IMR-90 (cell line): Measurements from ENCODE around the gene CENPS.
A peak's percentile ranks its signal among the peaks of the same experiment; 100 is the strongest.

Source experiments
- MAZ ChIP-seq: IDR thresholded peaks from 2 replicates; pipeline ENCODE4 v1.6.1; 2012; ENCODE audit warnings: low read depth, mild to moderate bottlenecking, low read length, improper control_type of control experiment, moderate library complexity, borderline replicate concordance
- MXI1 ChIP-seq: IDR thresholded peaks from 2 replicates; pipeline ENCODE4 v1.6.1; 2012; ENCODE audit warnings: low read depth, mild to moderate bottlenecking, low read length, moderate library complexity, borderline replicate concordance
- POLR2A ChIP-seq: IDR thresholded peaks from 2 replicates; pipeline ENCODE4 v1.6.1; 2012; ENCODE audit warnings: mild to moderate bottlenecking, low read depth, low read length
- RAD21 ChIP-seq: IDR thresholded peaks from 2 replicates; pipeline ENCODE4 v1.6.1; 2012; ENCODE audit warnings: low read length, improper control_type of control experiment
- RFX5 ChIP-seq: IDR thresholded peaks from 2 replicates; pipeline ENCODE4 v1.8.0; 2012; ENCODE audit warnings: low read depth, mild to moderate bottlenecking, low read length, moderate library complexity
- TF ChIP-seq, protein P1 (sequence below): conservative IDR thresholded peaks from 2 replicates; pipeline ENCODE4 v1.5.1; 2012; ENCODE audit warnings: mild to moderate bottlenecking, low read depth, low read length, improper control_type of control experiment

GRCh38 chr1:10474613-10475507 lies 44.6 kb downstream of the CENPS start, which contains the start of gene PEX14:
- TF ChIP-seq RFX5 (no peak), RAD21 (no peak), POLR2A (peak; percentile 49; the same call in 1 of the 2 replicates), MXI1 (no peak), MAZ (peak; percentile 91)
- TF ChIP-seq, protein P1, sequence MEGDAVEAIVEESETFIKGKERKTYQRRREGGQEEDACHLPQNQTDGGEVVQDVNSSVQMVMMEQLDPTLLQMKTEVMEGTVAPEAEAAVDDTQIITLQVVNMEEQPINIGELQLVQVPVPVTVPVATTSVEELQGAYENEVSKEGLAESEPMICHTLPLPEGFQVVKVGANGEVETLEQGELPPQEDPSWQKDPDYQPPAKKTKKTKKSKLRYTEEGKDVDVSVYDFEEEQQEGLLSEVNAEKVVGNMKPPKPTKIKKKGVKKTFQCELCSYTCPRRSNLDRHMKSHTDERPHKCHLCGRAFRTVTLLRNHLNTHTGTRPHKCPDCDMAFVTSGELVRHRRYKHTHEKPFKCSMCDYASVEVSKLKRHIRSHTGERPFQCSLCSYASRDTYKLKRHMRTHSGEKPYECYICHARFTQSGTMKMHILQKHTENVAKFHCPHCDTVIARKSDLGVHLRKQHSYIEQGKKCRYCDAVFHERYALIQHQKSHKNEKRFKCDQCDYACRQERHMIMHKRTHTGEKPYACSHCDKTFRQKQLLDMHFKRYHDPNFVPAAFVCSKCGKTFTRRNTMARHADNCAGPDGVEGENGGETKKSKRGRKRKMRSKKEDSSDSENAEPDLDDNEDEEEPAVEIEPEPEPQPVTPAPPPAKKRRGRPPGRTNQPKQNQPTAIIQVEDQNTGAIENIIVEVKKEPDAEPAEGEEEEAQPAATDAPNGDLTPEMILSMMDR: no peak
